ENCODE measurements around the gene CCR6. TPM values are rescaled to one million over a fixed set of nuclear protein-coding genes. Genes with fewer than 3 reads are reported as not detected.
"Not testable (repeated sequence)": the region's sequence is repeated elsewhere in the genome, so short reads cannot be mapped to it uniquely, and the experiment has no call there.

CCR6 gene
- total RNA-seq, 1 donor from 2014 or later = not detected

GRCh38 chr6:167141667-167142432 is 19.0 kb downstream of the CCR6 start:
- peak; percentile 13 for DNase-seq (ENCODE audit: low read depth)

GRCh38 chr6:167142433-167142761 is 19.5 kb downstream of the CCR6 start:
- no peak for DNase-seq (ENCODE audit: low read depth)

GRCh38 chr6:167143041-167143440 is 20.1 kb downstream of the CCR6 start:
- no peak for DNase-seq (ENCODE audit: low read depth)

GRCh38 chr6:167145461-167145860 is 22.6 kb downstream of the CCR6 start:
- DNase-seq (ENCODE audit: low read depth) = no peak

- no peak for DNase-seq (ENCODE audit: low read depth)
Measured at GRCh38 chr6:167146135-167146534, 23.2 kb downstream of the CCR6 start.

- no peak for DNase-seq (ENCODE audit: low read depth)
Measured at GRCh38 chr6:167146977-167147376, 24.1 kb downstream of the CCR6 start.

- DNase-seq (ENCODE audit: low read depth) = no peak
Measured at GRCh38 chr6:167148021-167148420, 25.1 kb downstream of the CCR6 start.

- no peak for DNase-seq (ENCODE audit: low read depth)
Measured at GRCh38 chr6:167148997-167149396, 26.1 kb downstream of the CCR6 start.

- no peak for DNase-seq (ENCODE audit: low read depth)
Measured at GRCh38 chr6:167150941-167151549, 28.1 kb downstream of the CCR6 start.

- DNase-seq (ENCODE audit: low read depth) = no peak
Measured at GRCh38 chr6:167151648-167152047, 28.8 kb downstream of the CCR6 start.

- no peak for DNase-seq (ENCODE audit: low read depth)
Measured at GRCh38 chr6:167152862-167153261, 30.0 kb downstream of the CCR6 start.

- no peak for DNase-seq (ENCODE audit: low read depth)
Measured at GRCh38 chr6:167153521-167153959, 30.6 kb downstream of the CCR6 start.

GRCh38 chr6:167154291-167154690 is 31.4 kb downstream of the CCR6 start:
- DNase-seq (ENCODE audit: low read depth) = no peak

GRCh38 chr6:167154895-167155294 is 32.0 kb downstream of the CCR6 start:
- no peak for DNase-seq (ENCODE audit: low read depth)

- DNase-seq (ENCODE audit: low read depth) = no peak
Measured at GRCh38 chr6:167157414-167157813, 34.5 kb downstream of the CCR6 start.

GRCh38 chr6:167157863-167158262 is 35.0 kb downstream of the CCR6 start, which contains the start of gene GPR31:
TSS of gene GPR31 (minus strand) at chr6:167157980. CDS start at chr6:167157831, 149 bp downstream.
- no peak for DNase-seq (ENCODE audit: low read depth)

GRCh38 chr6:167161851-167162467 is 39.1 kb downstream of the CCR6 start:
- no peak for DNase-seq (ENCODE audit: low read depth)

GRCh38 chr6:167162591-167162990 is 39.7 kb downstream of the CCR6 start:
- DNase-seq (ENCODE audit: low read depth) = peak; percentile 2

GRCh38 chr6:167163476-167164011 is 40.6 kb downstream of the CCR6 start:
- DNase-seq (ENCODE audit: low read depth) = no peak

GRCh38 chr6:167164261-167164660 is 41.4 kb downstream of the CCR6 start:
- DNase-seq (ENCODE audit: low read depth) = no peak

- no peak for DNase-seq (ENCODE audit: low read depth)
Measured at GRCh38 chr6:167165858-167166471, 43.1 kb downstream of the CCR6 start.

- not testable (repeated sequence) for DNase-seq (ENCODE audit: low read depth)
Measured at GRCh38 chr6:167167699-167168098, 44.8 kb downstream of the CCR6 start.
